ENCODE measurements around the gene SLC16A12. TPM values are rescaled to one million over a fixed set of nuclear protein-coding genes. Genes with fewer than 3 reads are reported as not detected.

The SLC16A12 gene
- total and polyA plus RNA-seq, 2 of the 8 experiments (the other 6 are each of a cell fraction or from before 2014, with no cell fraction given), result 1.6 to 1.9 TPM

GRCh38 chr10:89563311-89563710, 27.9 kb upstream of the SLC16A12 start (continued):
- TF ChIP-seq TAF7 (optimal IDR thresholded peaks at IDR 0.05; ENCODE audit: borderline replicate concordance, low read depth, low read length) (no peak), POLR2AphosphoS5 (IDR thresholded peaks at IDR 0.05; ENCODE audit: low read depth, low read length) (no peak), FOSL1 (IDR thresholded peaks at IDR 0.05; ENCODE audit: insufficient read depth, low read depth, low read length) (no peak), SP2 (IDR thresholded peaks at IDR 0.05; ENCODE audit: low read length) (no peak), KDM4A (IDR thresholded peaks at IDR 0.05; ENCODE audit: low read depth, low read length, severe bottlenecking) (no peak), KDM5A (IDR thresholded peaks at IDR 0.05; ENCODE audit: low read length) (no peak), CREB1 (IDR thresholded peaks at IDR 0.05) (no peak), EZH2 (IDR thresholded peaks at IDR 0.05; ENCODE audit: low read depth, low read length, severe bottlenecking) (no peak), ATF3 (IDR thresholded peaks at IDR 0.05; ENCODE audit: insufficient read depth, low read depth, low read length) (no peak), E2F6 (IDR thresholded peaks at IDR 0.05) (no peak)

All from H1 (cell line).